H9 (cell line): ENCODE measurements around the gene PRPF40B. TPM values are rescaled to one million over a fixed set of nuclear protein-coding genes. Genes with fewer than 3 reads are reported as not detected.
A peak's percentile ranks its signal among the peaks of the same experiment; 100 is the strongest.

ENCODE experiments used
- DNase-seq: peaks from one replicate; pipeline ENCODE4 v3.0.0-alpha.2; 2017
- H2AFZ ChIP-seq: one replicate; pipeline ENCODE4 v1.6.1; 2013; ENCODE audit warnings: mild to moderate bottlenecking, low read length, control low read depth, moderate library complexity
- H2AK5ac ChIP-seq: 2 replicates; pipeline ENCODE4 v1.6.1; 2013; ENCODE audit warnings: low read length, control low read depth, mixed read lengths; ENCODE audit not compliant: insufficient read length
- H2BK120ac ChIP-seq: one replicate; pipeline ENCODE4 v1.6.1; 2013; ENCODE audit warnings: low read depth, mild to moderate bottlenecking, low read length, control low read depth, inconsistent platforms; ENCODE audit not compliant: poor library complexity, severe bottlenecking
- H2BK12ac ChIP-seq: 2 replicates; pipeline ENCODE4 v1.6.1; 2013; ENCODE audit warnings: low read length, control low read depth, mixed read lengths, low read depth; ENCODE audit not compliant: insufficient read length
- H2BK15ac ChIP-seq: 2 replicates; pipeline ENCODE4 v1.6.1; 2013; ENCODE audit warnings: low read depth, low read length, control low read depth
- H2BK20ac ChIP-seq: one replicate; pipeline ENCODE4 v1.6.1; 2013; ENCODE audit warnings: low read depth, mild to moderate bottlenecking, low read length, control low read depth, inconsistent platforms; ENCODE audit not compliant: poor library complexity, severe bottlenecking
- H2BK5ac ChIP-seq: 2 replicates; pipeline ENCODE4 v1.6.1; 2013; ENCODE audit warnings: low read length, control low read depth, mixed read lengths; ENCODE audit not compliant: insufficient read length
- H3K14ac ChIP-seq: 2 replicates; pipeline ENCODE4 v1.6.1; 2013; ENCODE audit warnings: low read length, control low read depth; ENCODE audit not compliant: insufficient read depth
- H3K18ac ChIP-seq: 2 replicates; pipeline ENCODE4 v1.6.1; 2013; ENCODE audit warnings: low read depth, mild to moderate bottlenecking, mixed read lengths, low read length, control low read depth; ENCODE audit not compliant: insufficient read length
- H3K23ac ChIP-seq: 2 replicates; pipeline ENCODE4 v1.6.1; 2013; ENCODE audit warnings: low read length, control low read depth, mixed read lengths, low read depth; ENCODE audit not compliant: insufficient read length
- H3K23me2 ChIP-seq: 2 replicates; pipeline ENCODE4 v1.6.1; 2013; ENCODE audit warnings: low read depth, mild to moderate bottlenecking, mixed read lengths, low read length, control low read depth; ENCODE audit not compliant: insufficient read length, poor library complexity, severe bottlenecking
- H3K27ac ChIP-seq: 2 replicates; pipeline ENCODE4 v1.5.1; 2013; ENCODE audit warnings: low read length, control low read depth, mixed read lengths, low read depth; ENCODE audit not compliant: insufficient read length
- H3K27me3 ChIP-seq: 2 replicates; pipeline ENCODE4 v1.6.1; 2013; ENCODE audit warnings: low read length, control low read depth, inconsistent platforms; ENCODE audit not compliant: insufficient read depth
- H3K4ac ChIP-seq: 2 replicates; pipeline ENCODE4 v1.6.1; 2013; ENCODE audit warnings: low read depth, mild to moderate bottlenecking, control low read depth, inconsistent platforms, low read length, moderate library complexity
- H3K4me1 ChIP-seq: 2 replicates; pipeline ENCODE4 v1.6.1; 2013; ENCODE audit warnings: low read length, control low read depth, inconsistent platforms; ENCODE audit not compliant: insufficient read depth
- H3K4me2 ChIP-seq: 2 replicates; pipeline ENCODE4 v1.6.1; 2013; ENCODE audit warnings: low read length, control low read depth, mixed read lengths; ENCODE audit not compliant: insufficient read length, insufficient read depth
- H3K56ac ChIP-seq: 2 replicates; pipeline ENCODE4 v1.6.1; 2013; ENCODE audit warnings: low read depth, mild to moderate bottlenecking, mixed read lengths, low read length, control low read depth; ENCODE audit not compliant: insufficient read length
- H3K79me1 ChIP-seq: 2 replicates; pipeline ENCODE4 v1.6.1; 2013; ENCODE audit warnings: low read depth, mild to moderate bottlenecking, moderate library complexity, low read length, control low read depth, inconsistent platforms; ENCODE audit not compliant: insufficient read depth, poor library complexity, severe bottlenecking
- H3K79me2 ChIP-seq: 2 replicates; pipeline ENCODE4 v1.6.1; 2013; ENCODE audit warnings: low read length, control low read depth, inconsistent platforms; ENCODE audit not compliant: insufficient read depth
- H3K9ac ChIP-seq: 2 replicates; pipeline ENCODE4 v1.6.1; 2013; ENCODE audit warnings: low read length, control low read depth, mixed read lengths; ENCODE audit not compliant: insufficient read length; ENCODE audit errors: extremely low read depth
- H3K9me3 ChIP-seq: one replicate; pipeline ENCODE4 v1.6.1; 2013; ENCODE audit warnings: low read depth, low read length, inconsistent platforms; ENCODE audit not compliant: control insufficient read depth
- H3T11ph ChIP-seq: one replicate; pipeline ENCODE4 v1.6.1; 2013; ENCODE audit warnings: mild to moderate bottlenecking, low read length, control low read depth, inconsistent platforms
- H4K20me1 ChIP-seq: one replicate; pipeline ENCODE4 v1.6.1; 2013; ENCODE audit not compliant: control insufficient read depth, insufficient read length, insufficient read depth
- H4K5ac ChIP-seq: 2 replicates; pipeline ENCODE4 v1.6.1; 2013; ENCODE audit warnings: low read depth, mild to moderate bottlenecking, mixed read lengths, low read length, control low read depth; ENCODE audit not compliant: insufficient read length
- H4K8ac ChIP-seq: replicated peaks from 2 replicates; pipeline ENCODE4 v1.6.1; 2013; ENCODE audit warnings: low read length, control low read depth, mixed read lengths, low read depth; ENCODE audit not compliant: insufficient read length
- H4K91ac ChIP-seq: 2 replicates; pipeline ENCODE4 v1.6.1; 2013; ENCODE audit warnings: low read depth, mild to moderate bottlenecking, moderate library complexity, mixed read lengths, low read length, control low read depth; ENCODE audit not compliant: insufficient read length
- H3K27ac Mint-ChIP-seq, 3 experiments: 2 replicates in 2 of 3; 3 replicates in 1 of 3; pipeline ENCODE4 v1.8.0; 2020 to 2021; ENCODE audit warnings: mixed read lengths in 3 of 3, mild to moderate bottlenecking in 1 of 3, moderate library complexity in 1 of 3
- H3K27me3 Mint-ChIP-seq: 2 replicates; pipeline ENCODE4 v1.8.0; 2021; ENCODE audit warnings: low read depth, mild to moderate bottlenecking, moderate library complexity, mixed read lengths
- H3K36me3 Mint-ChIP-seq, 3 experiments: 2 replicates in 2 of 3; 3 replicates in 1 of 3; pipeline ENCODE4 v1.8.0; 2020 to 2021; ENCODE audit warnings: low read depth in 3 of 3, mixed read lengths in 3 of 3; ENCODE audit not compliant: insufficient read depth in 1 of 3
- H3K4me1 Mint-ChIP-seq, 2 experiments: 2 replicates each; pipeline ENCODE4 v1.8.0; 2020; ENCODE audit warnings: mixed read lengths in 2 of 2
- H3K4me3 Mint-ChIP-seq, 2 experiments: 2 replicates in 1 of 2; 3 replicates in 1 of 2; pipeline ENCODE4 v1.8.0; 2020 to 2021; ENCODE audit warnings: mild to moderate bottlenecking in 2 of 2, mixed read lengths in 2 of 2, moderate library complexity in 1 of 2
- H3K9me3 Mint-ChIP-seq, 2 experiments: 2 replicates in 1 of 2; 3 replicates in 1 of 2; pipeline ENCODE4 v1.8.0; 2020; ENCODE audit warnings: mild to moderate bottlenecking in 2 of 2, mixed read lengths in 2 of 2, moderate library complexity in 1 of 2
- WGBS: extraction: QIAGEN DNeasy Blood & Tissue Kit; methylation state at CpG from one replicate; pipeline ENCODE4 v1.1.7; 2013; ENCODE audit warnings: missing lambda C conversion rate, low lambda C conversion rate, mixed read lengths; ENCODE audit not compliant: insufficient read length; ENCODE audit errors: extremely low coverage; 5-methylcytosine and 5-hydroxymethylcytosine counted together
- total RNA-seq: library from RNA; stranded (reverse); gene quantifications from 2 replicates; pipeline ENCODE4 v1.2.1, GENCODE V29; 2021
- TF ChIP-seq, protein P1 (sequence below): fragments of 200-600 bp; sonication (generic); conservative IDR thresholded peaks from 3 replicates; pipeline ENCODE4 v1.8.0; 2021; ENCODE audit warnings: antibody characterized with exemption, mild to moderate bottlenecking

PRPF40B gene
- total RNA-seq, 1 experiment from 2014 or later: 19.0 TPM

DNA sequence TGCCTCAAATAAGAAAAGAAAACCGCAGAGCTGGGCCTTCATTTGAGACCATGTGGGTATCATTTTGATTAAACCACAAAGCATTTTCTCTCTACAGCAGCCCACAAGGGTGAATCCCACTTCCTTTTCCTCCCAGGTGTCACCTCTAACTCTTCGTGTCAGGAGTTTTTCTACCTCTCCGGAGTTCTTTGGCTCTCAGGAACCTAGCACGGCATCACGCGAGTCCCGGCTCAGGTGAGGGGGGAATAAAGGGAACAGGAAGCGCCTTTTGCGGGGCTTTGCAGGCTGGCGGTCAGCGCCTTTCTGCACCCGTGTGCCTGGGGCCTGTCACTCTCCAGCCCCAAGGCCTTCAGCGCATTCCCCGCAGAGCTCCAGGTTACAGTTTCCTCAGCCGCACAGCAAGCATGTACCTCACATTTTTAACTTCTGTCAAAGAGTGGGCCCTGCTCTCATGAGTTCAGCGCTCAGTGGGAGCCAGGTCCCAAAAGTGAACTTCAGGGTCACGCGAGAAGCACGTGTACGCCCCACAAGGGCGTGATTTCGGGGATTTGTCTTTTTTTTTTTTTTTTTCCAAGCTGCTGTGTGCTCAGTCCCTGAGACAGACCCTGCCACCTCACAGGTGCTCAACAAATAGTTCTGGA is 740 bp upstream of the PRPF40B start:
- TF ChIP-seq, protein P1, sequence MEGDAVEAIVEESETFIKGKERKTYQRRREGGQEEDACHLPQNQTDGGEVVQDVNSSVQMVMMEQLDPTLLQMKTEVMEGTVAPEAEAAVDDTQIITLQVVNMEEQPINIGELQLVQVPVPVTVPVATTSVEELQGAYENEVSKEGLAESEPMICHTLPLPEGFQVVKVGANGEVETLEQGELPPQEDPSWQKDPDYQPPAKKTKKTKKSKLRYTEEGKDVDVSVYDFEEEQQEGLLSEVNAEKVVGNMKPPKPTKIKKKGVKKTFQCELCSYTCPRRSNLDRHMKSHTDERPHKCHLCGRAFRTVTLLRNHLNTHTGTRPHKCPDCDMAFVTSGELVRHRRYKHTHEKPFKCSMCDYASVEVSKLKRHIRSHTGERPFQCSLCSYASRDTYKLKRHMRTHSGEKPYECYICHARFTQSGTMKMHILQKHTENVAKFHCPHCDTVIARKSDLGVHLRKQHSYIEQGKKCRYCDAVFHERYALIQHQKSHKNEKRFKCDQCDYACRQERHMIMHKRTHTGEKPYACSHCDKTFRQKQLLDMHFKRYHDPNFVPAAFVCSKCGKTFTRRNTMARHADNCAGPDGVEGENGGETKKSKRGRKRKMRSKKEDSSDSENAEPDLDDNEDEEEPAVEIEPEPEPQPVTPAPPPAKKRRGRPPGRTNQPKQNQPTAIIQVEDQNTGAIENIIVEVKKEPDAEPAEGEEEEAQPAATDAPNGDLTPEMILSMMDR: no peak
- H3K27ac Mint-ChIP-seq: peak overlapping the region; percentile 59 to 93 (median 91); a peak in 6 of 7 replicates
- Histone ChIP-seq H2BK5ac (no peak overlapping the region), H3K23me2 (peaks cover 6% of the 10 kb centered on the region), H4K20me1 (no peaks in the 10 kb centered on the region), H2BK20ac (no peak overlapping the region), H3K79me1 (no peaks in the 10 kb centered on the region), H3T11ph (no peak overlapping the region), H3K79me2 (no peaks in the 10 kb centered on the region; the same call in 1 of the 2 replicates), H2BK120ac (no peak overlapping the region), H2AK5ac (no peak overlapping the region), H3K4ac (no peak overlapping the region), H2AFZ (no peak overlapping the region), H4K5ac (no peak overlapping the region), H2BK15ac (no peak overlapping the region), H2BK12ac (no peak overlapping the region), H3K9me3 (no peaks in the 10 kb centered on the region), H4K91ac (no peak overlapping the region), H3K9ac (peak overlapping the region; percentile 20), H3K18ac (no peak overlapping the region), H4K8ac (no peak overlapping the region), H3K56ac (no peak overlapping the region), H3K27me3 (no peaks in the 10 kb centered on the region), H3K23ac (no peak overlapping the region), H3K4me1 (peaks cover 2% of the 10 kb centered on the region; the same call in 1 of the 2 replicates), H3K27ac (no peak overlapping the region), H3K4me2 (peak overlapping the region; percentile 73), H3K14ac (no peak overlapping the region)
- peaks cover 6% of the 10 kb centered on the region for H3K27me3 Mint-ChIP-seq
- no peaks in the 10 kb centered on the region for H3K9me3 Mint-ChIP-seq
- H3K4me1 Mint-ChIP-seq: peaks cover 31 to 37% of the 10 kb centered on the region in 2 experiments
- WGBS: no CpG with 5 or more reads among the region's 22 CpGs
- no peaks in the 10 kb centered on the region for H3K36me3 Mint-ChIP-seq
- H3K4me3 Mint-ChIP-seq: peak overlapping the region; percentile 84 to 88
- DNase-seq: peak; percentile 64
